Naive thymus-derived CD4-positive, alpha-beta T cell (primary cell): Measurements from ENCODE around the gene PSTPIP1. TPM values are rescaled to one million over a fixed set of nuclear protein-coding genes. Genes with fewer than 3 reads are reported as not detected.
A peak's percentile ranks its signal among the peaks of the same experiment; 100 is the strongest.

ENCODE experiments used
- ATAC-seq: fragments of 150-1000 bp; cut with Tn5 transposase; 2 replicates; pipeline ENCODE4 v1.10.0; 2021; ENCODE audit warnings: mild to moderate bottlenecking, moderate library complexity
- CTCF ChIA-PET: fragments of 350-600 bp; sonication (Branson Sonifier 250); formaldehyde crosslinking; loops from one replicate; lab custom pipeline; 2021; ENCODE audit warnings: antibody characterized with exemption; lab: Charles Lee
- POLR2A ChIA-PET: fragments of 350-600 bp; sonication (Branson Sonifier 250); formaldehyde crosslinking; loops from one replicate; lab custom pipeline; 2021; ENCODE audit warnings: antibody characterized with exemption, inconsistent platforms; lab: Charles Lee
- DNase-seq, 9 donors: peaks; one replicate each; pipeline versions ENCODE4 v3.0.0 to v3.0.0-alpha.2; 2020 to 2022; ENCODE audit warnings: mixed read lengths in 1 of 9
- H3K27ac ChIP-seq: one replicate; pipeline ENCODE4 v1.7.0; 2013; ENCODE audit warnings: mild to moderate bottlenecking, low read depth, low read length, moderate library complexity
- H3K27me3 ChIP-seq, 2 donors: one replicate each; pipeline ENCODE4 v1.7.0; 2013; ENCODE audit warnings: low read length in 2 of 2, mild to moderate bottlenecking in 2 of 2, moderate library complexity in 2 of 2; ENCODE audit not compliant: control insufficient read depth in 2 of 2, insufficient read depth in 2 of 2
- H3K36me3 ChIP-seq, 3 experiments: 1 replicate in 2 of 3; 2 replicates in 1 of 3; pipeline ENCODE4 v1.7.0; 2013; ENCODE audit warnings: low read length in 3 of 3, mild to moderate bottlenecking in 3 of 3, moderate library complexity in 1 of 3; ENCODE audit not compliant: insufficient read depth in 3 of 3, control insufficient read depth in 2 of 3
- H3K4me1 ChIP-seq, 2 donors: one replicate each; pipeline ENCODE4 v1.7.0; 2013; ENCODE audit warnings: low read length in 2 of 2, mild to moderate bottlenecking in 2 of 2, moderate library complexity in 1 of 2; ENCODE audit not compliant: control insufficient read depth in 2 of 2, insufficient read depth in 2 of 2
- H3K4me3 ChIP-seq: 2 replicates; pipeline ENCODE4 v1.7.0; 2013; ENCODE audit warnings: mild to moderate bottlenecking, low read length
- H3K9me3 ChIP-seq, 3 experiments: 1 replicate in 2 of 3; 2 replicates in 1 of 3; pipeline ENCODE4 v1.7.0; 2013; ENCODE audit warnings: low read length in 3 of 3; ENCODE audit not compliant: control insufficient read depth in 2 of 3
- H3K27ac Mint-ChIP-seq, 9 donors: one replicate each; pipeline ENCODE4 v1.8.0; 2020 to 2022; ENCODE audit warnings: mixed read lengths in 9 of 9, mild to moderate bottlenecking in 8 of 9, moderate library complexity in 5 of 9, inconsistent platforms in 2 of 9
- H3K27me3 Mint-ChIP-seq, 5 donors: one replicate each; pipeline ENCODE4 v1.8.0; 2021 to 2022; ENCODE audit warnings: mixed read lengths in 5 of 5, mild to moderate bottlenecking in 1 of 5
- H3K36me3 Mint-ChIP-seq, 5 donors: one replicate each; pipeline ENCODE4 v1.8.0; 2020 to 2022; ENCODE audit warnings: mixed read lengths in 5 of 5, mild to moderate bottlenecking in 3 of 5, inconsistent platforms in 1 of 5
- H3K4me1 Mint-ChIP-seq, 7 donors: one replicate each; pipeline ENCODE4 v1.8.0; 2020 to 2022; ENCODE audit warnings: mixed read lengths in 7 of 7, mild to moderate bottlenecking in 3 of 7, inconsistent platforms in 1 of 7
- H3K4me3 Mint-ChIP-seq, 10 donors: one replicate each; pipeline ENCODE4 v1.8.0; 2020 to 2022; ENCODE audit warnings: mild to moderate bottlenecking in 10 of 10, mixed read lengths in 10 of 10, moderate library complexity in 6 of 10, inconsistent platforms in 2 of 10
- H3K9me3 Mint-ChIP-seq, 11 donors: one replicate each; pipeline ENCODE4 v1.8.0; 2020 to 2022; ENCODE audit warnings: mixed read lengths in 11 of 11, mild to moderate bottlenecking in 4 of 11, inconsistent platforms in 1 of 11, moderate library complexity in 1 of 11
- intact Hi-C, 2 donors: fragments of 100-400 bp; cut with micrococcal nuclease; formaldehyde crosslinking; loops; one replicate each; pipeline ENCODE4 v1.15.1; 2023
- polyA plus RNA-seq, 2 donors: library from polyadenylated mRNA; unstranded; fragments of 300-500 nt; fragmentation: Illumina TruSeq; gene quantifications; one replicate each; pipeline ENCODE4 v1.2.3, GENCODE V29; 2021
- total RNA-seq, 6 experiments: library from RNA in 5 of 6; stranded (reverse) in 5 of 6; gene quantifications; 1 replicate in 5 of 6; 2 replicates in 1 of 6; pipeline ENCODE4 v1.2.3 and lab custom pipeline; 2021 to 2026

PSTPIP1 gene
- total and polyA plus RNA-seq, 7 experiments from 2014 or later: 29.1 to 182 (median 145) TPM

GRCh38 chr15:77035584-77035983 lies 40.7 kb downstream of the PSTPIP1 start:
- Mint-ChIP-seq H3K27me3 (peaks cover 0 to 3% (median 0%) of the 10 kb centered on the region in 5 donors), H3K4me3 (peak overlapping the region in 1 of 10 donors; percentile 4), H3K4me1 (peaks cover 1 to 16% (median 8%) of the 10 kb centered on the region in 7 donors), H3K27ac (peak overlapping the region in 4 of 9 donors; percentile 30 to 85 (median 68)), H3K36me3 (peaks cover 0 to 74% (median 11%) of the 10 kb centered on the region in 5 donors), H3K9me3 (peaks cover 0 to 18% (median under 1%) of the 10 kb centered on the region in 11 donors)
- Histone ChIP-seq H3K4me3 (no peak overlapping the region), H3K4me1 (no peaks in the 10 kb centered on the region), H3K36me3 (peaks cover 13 to 70% (median 13%) of the 10 kb centered on the region in 3 experiments), H3K27me3 (no peaks in the 10 kb centered on the region), H3K9me3 (peaks cover 0 to 3% (median 0%) of the 10 kb centered on the region in 3 experiments), H3K27ac (peak overlapping the region; percentile 25)
- ChIA-PET POLR2A (interaction anchor here (0.8 kb wide), 1 partner anchor 24 kb away, joined by 3 read pairs; no protein-coding TSS in a partner anchor), CTCF (interaction anchor here (0.5 to 1.1 kb wide), 2 partner anchors 11 to 504 kb away, joined by 3 to 4 read pairs; no protein-coding TSS in a partner anchor)
- intact Hi-C loops: no loop called here
- DNase-seq (no peak), ATAC-seq (no peak)

DNA sequence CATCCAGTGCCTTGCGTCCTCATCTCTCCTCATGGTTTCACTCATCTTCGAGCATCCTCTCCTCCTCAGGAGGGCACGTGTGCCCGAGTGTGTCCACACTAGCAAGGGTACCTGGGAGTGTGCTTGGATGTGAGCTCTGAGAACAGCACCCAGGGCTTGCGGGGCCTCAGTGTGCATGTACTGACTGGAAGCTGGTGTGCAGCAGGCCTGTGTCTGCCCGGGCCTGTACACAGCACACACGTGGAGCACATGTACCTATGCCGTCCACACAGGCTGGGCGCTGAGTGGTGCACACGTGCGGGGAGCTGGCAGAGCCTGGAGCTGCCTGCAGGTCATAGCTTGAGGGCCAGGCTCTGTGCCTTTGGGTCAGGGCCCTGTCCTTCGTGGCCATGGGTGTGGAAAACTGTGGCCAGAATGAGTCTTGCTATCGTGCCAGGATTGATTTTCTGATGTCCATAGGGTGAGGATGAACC lies 41.1 kb downstream of the PSTPIP1 start:
- Mint-ChIP-seq H3K27ac (peak overlapping the region in 5 of 9 donors; percentile 68 to 85 (median 77)), H3K9me3 (peaks cover 0 to 22% (median 4%) of the 10 kb centered on the region in 11 donors), H3K4me1 (peaks cover 4 to 18% (median 8%) of the 10 kb centered on the region in 7 donors), H3K27me3 (peaks cover 0 to 3% (median 0%) of the 10 kb centered on the region in 5 donors), H3K4me3 (peak overlapping the region in 2 of 10 donors; percentile 4 to 16), H3K36me3 (peaks cover 0 to 78% (median 11%) of the 10 kb centered on the region in 5 donors)
- intact Hi-C loops: no loop called here
- ATAC-seq (no peak), DNase-seq (no peak)
- ChIA-PET CTCF (interaction anchor here (0.5 kb wide), 1 partner anchor 503 kb away, joined by 3 read pairs; no protein-coding TSS in a partner anchor), POLR2A (interaction anchor here (0.8 to 1.2 kb wide), 2 partner anchors 24 to 41 kb away, joined by 3 to 4 read pairs; partner anchors contain the start of gene PSTPIP1)
- Histone ChIP-seq H3K36me3 (peaks cover 13 to 66% (median 13%) of the 10 kb centered on the region in 3 experiments), H3K27me3 (no peaks in the 10 kb centered on the region), H3K27ac (peak overlapping the region; percentile 25), H3K4me1 (no peaks in the 10 kb centered on the region), H3K9me3 (peaks cover 0 to 3% (median 0%) of the 10 kb centered on the region in 3 experiments), H3K4me3 (no peak overlapping the region)

DNA sequence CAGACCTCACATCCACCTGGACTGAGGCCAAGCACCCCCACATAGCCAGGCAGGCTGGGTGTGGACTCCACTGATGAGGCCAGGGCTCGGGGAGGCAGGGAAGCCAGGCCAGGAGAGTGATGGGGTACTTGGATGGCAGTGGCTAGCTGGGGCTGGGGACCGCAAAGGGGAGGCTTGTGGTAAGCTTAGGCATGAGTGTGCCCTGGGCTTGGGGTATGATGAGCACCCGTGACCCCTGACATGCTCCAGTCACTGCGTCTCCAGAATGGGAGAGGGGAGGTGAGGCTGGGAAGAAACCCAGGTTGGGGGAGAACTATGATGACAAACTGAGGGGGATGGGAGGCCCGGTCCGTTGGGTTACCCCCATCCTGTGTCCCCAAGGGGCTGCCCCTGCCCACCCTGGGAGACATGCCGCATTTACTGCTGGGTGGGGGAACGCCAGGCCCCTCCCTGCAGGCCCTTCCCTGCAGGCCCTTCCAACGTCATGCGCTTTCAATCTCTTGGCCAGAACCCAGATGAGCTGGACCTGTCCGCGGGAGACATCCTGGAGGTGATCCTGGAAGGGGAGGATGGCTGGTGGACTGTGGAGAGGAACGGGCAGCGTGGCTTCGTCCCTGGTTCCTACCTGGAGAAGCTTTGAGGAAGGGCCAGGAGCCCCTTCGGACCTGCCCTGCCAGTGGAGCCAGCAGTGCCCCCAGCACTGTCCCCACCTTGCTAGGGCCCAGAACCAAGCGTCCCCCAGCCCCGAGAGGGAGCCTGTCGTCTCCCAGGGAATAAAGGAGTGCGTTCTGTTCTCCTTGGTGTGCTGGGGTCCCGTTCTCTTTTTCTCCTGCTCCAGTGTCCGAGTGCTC lies 41.8 kb downstream of the PSTPIP1 start:
- peaks cover 0 to 3% (median 0%) of the 10 kb centered on the region in 5 donors for H3K27me3 Mint-ChIP-seq
- CTCF ChIA-PET: no interaction called here
- H3K4me1 Mint-ChIP-seq: peaks cover 2 to 17% (median 8%) of the 10 kb centered on the region in 7 donors
- Histone ChIP-seq H3K4me3 (no peak overlapping the region), H3K27ac (no peak overlapping the region), H3K4me1 (no peaks in the 10 kb centered on the region), H3K36me3 (peaks cover 13 to 58% (median 13%) of the 10 kb centered on the region in 3 experiments), H3K27me3 (no peaks in the 10 kb centered on the region), H3K9me3 (peaks cover 0 to 5% (median 0%) of the 10 kb centered on the region in 3 experiments)
- no peak for DNase-seq
- peak overlapping the region in 2 of 10 donors; percentile 12 to 16 for H3K4me3 Mint-ChIP-seq
- peaks cover 0 to 76% (median 11%) of the 10 kb centered on the region in 5 donors for H3K36me3 Mint-ChIP-seq
- H3K9me3 Mint-ChIP-seq: peaks cover 0 to 23% (median 4%) of the 10 kb centered on the region in 11 donors
- no peak for ATAC-seq
- intact Hi-C loops: no loop called here
- POLR2A ChIA-PET: interaction anchor here (1.2 kb wide), 1 partner anchor 42 kb away, joined by 4 read pairs; the partner anchor contains the start of gene PSTPIP1
- peak overlapping the region in 8 of 9 donors; percentile 48 to 88 (median 78) for H3K27ac Mint-ChIP-seq

DNA sequence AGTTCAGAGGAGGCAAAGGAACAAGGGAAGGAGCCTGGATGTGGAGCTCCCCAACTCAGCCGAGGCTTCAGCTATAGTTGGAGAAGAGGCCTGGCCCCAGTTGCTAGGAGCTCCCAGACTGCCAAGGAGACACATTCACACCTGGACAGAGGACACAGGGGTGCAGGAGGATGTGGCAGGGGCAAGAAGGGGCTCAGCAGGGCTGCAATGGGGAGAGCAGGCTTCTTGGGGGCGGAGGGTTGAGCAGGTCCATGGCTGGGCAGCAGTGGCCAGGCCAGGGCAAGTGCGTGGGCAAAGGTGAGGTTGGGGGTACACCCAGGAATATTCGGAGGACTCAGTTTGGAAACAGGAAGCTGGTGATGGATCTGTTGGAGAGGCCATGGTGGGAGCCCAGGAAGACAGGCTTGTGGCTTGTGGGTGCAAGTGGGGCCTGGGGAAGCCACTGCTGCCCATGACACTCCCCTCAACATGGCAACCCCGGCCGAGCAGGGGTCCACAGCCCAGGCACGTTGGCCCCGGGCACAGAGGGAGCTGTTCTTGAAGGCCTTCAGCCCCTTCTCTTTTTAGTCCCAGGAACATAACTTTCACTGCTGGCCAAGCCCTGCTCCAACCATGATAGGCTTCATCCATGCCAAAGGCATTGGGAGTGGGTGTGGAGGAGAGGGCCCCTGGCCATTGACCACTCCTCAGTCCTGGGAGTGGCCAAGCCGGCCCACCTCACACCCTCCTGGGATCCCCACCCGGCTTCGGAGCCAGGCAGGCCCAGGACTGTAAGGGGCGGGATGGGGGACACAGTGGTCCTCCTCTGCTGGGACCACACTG lies 42.7 kb downstream of the PSTPIP1 start:
- ATAC-seq (no peak), DNase-seq (peak in 2 of 9 donors; percentile 11 to 23)
- Mint-ChIP-seq H3K9me3 (peaks cover 0 to 23% (median 4%) of the 10 kb centered on the region in 11 donors), H3K27me3 (peaks cover 0 to 3% (median 0%) of the 10 kb centered on the region in 5 donors), H3K36me3 (peaks cover 0 to 71% (median 11%) of the 10 kb centered on the region in 5 donors), H3K4me3 (peak overlapping the region in 1 of 10 donors; percentile 64), H3K4me1 (peaks cover 0 to 23% (median 12%) of the 10 kb centered on the region in 7 donors), H3K27ac (peak overlapping the region; percentile 36 to 88 (median 78))
- peaks cover 13 to 50% (median 13%) of the 10 kb centered on the region in 3 experiments for H3K36me3 ChIP-seq
- ChIA-PET POLR2A (interaction anchor here (1.2 kb wide), 1 partner anchor 43 kb away, joined by 4 read pairs; the partner anchor contains the start of gene PSTPIP1), CTCF (interaction anchor here (1.1 kb wide), 1 partner anchor 63 kb away, joined by 5 read pairs; no protein-coding TSS in a partner anchor)
- H3K27me3 ChIP-seq: no peaks in the 10 kb centered on the region
- no peak overlapping the region for H3K4me3 ChIP-seq
- intact Hi-C loops: no loop called here
- no peaks in the 10 kb centered on the region for H3K4me1 ChIP-seq
- H3K27ac ChIP-seq: no peak overlapping the region
- peaks cover 0 to 11% (median 0%) of the 10 kb centered on the region in 3 experiments for H3K9me3 ChIP-seq

- peaks cover 0 to 77% (median 16%) of the 10 kb centered on the region in 5 donors for H3K36me3 Mint-ChIP-seq
- ChIA-PET CTCF (interaction anchor here (1.1 kb wide), 1 partner anchor 64 kb away, joined by 5 read pairs; no protein-coding TSS in a partner anchor), POLR2A (no interaction called here)
- Histone ChIP-seq H3K27ac (no peak overlapping the region), H3K27me3 (no peaks in the 10 kb centered on the region), H3K9me3 (peaks cover 0 to 11% (median 0%) of the 10 kb centered on the region in 3 experiments), H3K4me3 (no peak overlapping the region), H3K36me3 (peaks cover 13 to 42% (median 13%) of the 10 kb centered on the region in 3 experiments), H3K4me1 (no peaks in the 10 kb centered on the region)
- peak in 2 of 9 donors; percentile 4 to 21 for DNase-seq
- H3K9me3 Mint-ChIP-seq: peaks cover 0 to 23% (median 4%) of the 10 kb centered on the region in 11 donors
- H3K27ac Mint-ChIP-seq: peak overlapping the region in 5 of 9 donors; percentile 25 to 85 (median 80)
- H3K4me3 Mint-ChIP-seq: peak overlapping the region in 1 of 10 donors; percentile 54
- peaks cover 0 to 3% (median 0%) of the 10 kb centered on the region in 5 donors for H3K27me3 Mint-ChIP-seq
- peaks cover 5 to 25% (median 17%) of the 10 kb centered on the region in 7 donors for H3K4me1 Mint-ChIP-seq
- peak; percentile 19 for ATAC-seq
- intact Hi-C loops: no loop called here
Observed at GRCh38 chr15:77038312-77039216, 43.6 kb downstream of the PSTPIP1 start.
